Thyroid gland (tissue), 4 donors: Measurements from ENCODE around the gene TRPM7.
"Not testable (repeated sequence)": the region's sequence is repeated elsewhere in the genome, so short reads cannot be mapped to it uniquely, and the experiment has no call there.

Source experiments
- CTCF ChIP-seq, 6 experiments: fragments of 200-600 bp in 3 of 6; fragments of 450-650 bp in 3 of 6; sonication (generic) in 3 of 6; IDR thresholded peaks; one replicate each; pipeline ENCODE4 v1.5.1; 2016 to 2019; ENCODE audit warnings: antibody characterized with exemption in 6 of 6, mild to moderate bottlenecking in 2 of 6, inconsistent platforms in 1 of 6, moderate library complexity in 1 of 6
- POLR2A ChIP-seq, 2 donors: fragments of 450-650 bp; IDR thresholded peaks; one replicate each; pipeline ENCODE4 v1.6.1; 2017; ENCODE audit warnings: antibody characterized with exemption in 2 of 2, mild to moderate bottlenecking in 2 of 2, moderate library complexity in 1 of 2

DNA sequence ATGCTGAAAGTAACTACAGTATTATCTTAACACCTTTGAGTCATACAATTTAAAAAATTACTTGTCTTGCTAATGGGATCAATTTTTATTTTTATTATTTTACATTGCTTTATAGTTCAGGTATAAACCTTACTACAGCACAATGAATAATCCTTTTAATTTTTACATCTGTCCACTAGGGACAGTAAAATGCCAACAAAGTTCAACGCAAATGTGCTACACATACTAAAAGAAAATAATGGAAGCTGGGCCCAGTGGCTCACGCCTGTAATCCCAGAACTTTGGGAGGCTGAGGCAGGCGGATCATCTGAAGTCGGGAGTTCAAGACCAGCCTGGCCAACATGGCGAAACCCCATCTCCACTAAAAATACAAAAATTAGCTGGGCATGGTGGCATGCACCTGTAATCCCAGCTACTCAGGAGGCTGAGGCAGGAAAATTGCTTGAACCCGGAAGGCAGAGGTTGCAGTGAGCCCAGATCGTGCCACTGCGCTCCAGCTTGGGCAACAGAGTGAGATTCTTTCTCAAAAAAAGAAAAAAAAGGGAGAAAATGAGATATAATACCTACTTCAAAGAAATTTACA, 64.1 kb downstream of the TRPM7 start:
- TF ChIP-seq CTCF (IDR thresholded peaks at IDR 0.05): peak in 3 of 6 experiments; percentile 22 to 36 (median 33)
- not testable (repeated sequence) for TF ChIP-seq POLR2A (IDR thresholded peaks at IDR 0.05)
